Stimulated activated CD4-positive, alpha-beta T cell treated with anti-CD3 and anti-CD28 coated beads, Interleukin-15, amount 100 ng/mL, for 24 hours (primary cell): ENCODE measurements around the gene UBE2E3.
"Not testable (repeated sequence)": the region's sequence is repeated elsewhere in the genome, so short reads cannot be mapped to it uniquely, and the experiment has no call there.

ENCODE experiments used
- DNase-seq: peaks from one replicate; pipeline ENCODE4 v3.0.0-alpha.2; 2020

Gene UBE2E3

GRCh38 chr2:181085734-181086133 lies 105.3 kb downstream of the UBE2E3 start:
- no peak for DNase-seq

- not testable (repeated sequence) for DNase-seq
Measured at GRCh38 chr2:181091920-181092319, 111.5 kb downstream of the UBE2E3 start.

DNA sequence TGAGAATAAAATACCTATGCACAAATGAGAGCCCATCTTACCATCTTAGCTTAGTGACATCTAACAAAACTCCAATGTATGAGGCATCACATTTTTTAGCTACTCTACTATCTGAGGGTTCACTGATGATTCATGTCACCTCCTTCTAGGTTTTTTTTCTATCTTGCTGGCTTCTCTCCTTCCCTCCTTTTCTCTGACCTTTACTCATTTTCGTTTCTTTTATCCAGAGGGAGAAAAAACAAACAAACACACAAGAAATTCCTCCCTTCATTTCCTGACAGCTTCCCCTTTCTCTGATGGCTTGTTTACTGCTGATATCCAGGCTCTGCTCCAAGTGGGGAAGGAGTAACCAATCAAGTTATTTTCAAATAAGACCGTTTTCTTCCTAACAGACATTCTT lies 115.1 kb downstream of the UBE2E3 start:
- no peak for DNase-seq

DNA sequence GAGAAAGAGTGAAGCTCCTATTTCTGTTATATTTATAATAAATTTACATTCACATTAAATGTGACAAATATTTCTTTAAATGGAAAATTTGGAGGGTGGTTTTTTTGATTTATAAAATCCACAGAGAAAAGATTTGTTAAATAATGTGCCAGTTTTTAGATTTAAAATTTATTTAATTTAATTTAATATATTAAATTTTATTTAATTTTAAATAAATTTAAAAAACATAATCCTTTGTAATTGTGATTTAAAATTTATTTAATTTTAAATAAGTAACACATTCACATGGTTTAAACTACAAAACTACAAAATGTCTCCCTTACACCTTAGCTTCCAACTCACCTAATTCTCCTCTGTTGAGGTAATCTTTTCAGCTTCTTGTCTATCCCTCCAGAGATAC lies 123.3 kb downstream of the UBE2E3 start:
- DNase-seq = no peak

GRCh38 chr2:181104512-181105115 lies 124.2 kb downstream of the UBE2E3 start:
- no peak for DNase-seq

GRCh38 chr2:181105562-181105961 lies 125.2 kb downstream of the UBE2E3 start:
- DNase-seq = no peak

DNA sequence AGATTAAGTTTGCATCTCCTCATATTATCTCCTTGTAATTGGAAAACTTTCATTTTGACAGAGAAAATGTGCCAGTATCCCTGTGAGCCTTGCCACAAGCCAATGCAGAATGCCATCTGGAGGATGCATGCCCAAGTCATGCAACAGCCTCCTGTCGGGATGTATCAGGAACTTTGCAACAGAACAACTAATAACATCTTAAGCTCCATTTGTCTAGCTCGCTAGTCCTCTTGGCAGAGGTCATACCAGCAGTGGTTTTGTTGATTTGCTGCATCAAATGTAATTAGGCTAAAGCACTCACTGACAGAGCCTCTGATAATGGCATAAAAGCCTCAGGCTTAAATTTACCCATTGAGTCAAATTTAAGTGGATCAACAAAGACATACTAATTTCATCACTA lies 125.8 kb downstream of the UBE2E3 start:
- no peak for DNase-seq

GRCh38 chr2:181106789-181107627 lies 126.6 kb downstream of the UBE2E3 start:
- no peak for DNase-seq

DNA sequence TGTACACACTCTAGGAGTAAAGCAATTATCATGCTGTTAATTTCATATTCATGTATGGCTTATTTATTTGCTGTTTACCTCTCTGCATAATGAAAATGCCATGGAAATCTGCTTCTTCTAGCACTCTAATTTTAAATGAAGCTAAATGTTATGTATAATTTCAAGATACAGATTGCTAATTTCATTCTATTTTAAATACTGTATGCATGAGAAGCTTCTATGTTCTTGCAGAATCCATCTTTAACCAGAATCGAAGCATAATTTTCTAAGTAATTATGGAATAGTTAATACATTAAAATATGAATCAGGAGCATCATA lies 127.2 kb downstream of the UBE2E3 start:
- DNase-seq = no peak

DNA sequence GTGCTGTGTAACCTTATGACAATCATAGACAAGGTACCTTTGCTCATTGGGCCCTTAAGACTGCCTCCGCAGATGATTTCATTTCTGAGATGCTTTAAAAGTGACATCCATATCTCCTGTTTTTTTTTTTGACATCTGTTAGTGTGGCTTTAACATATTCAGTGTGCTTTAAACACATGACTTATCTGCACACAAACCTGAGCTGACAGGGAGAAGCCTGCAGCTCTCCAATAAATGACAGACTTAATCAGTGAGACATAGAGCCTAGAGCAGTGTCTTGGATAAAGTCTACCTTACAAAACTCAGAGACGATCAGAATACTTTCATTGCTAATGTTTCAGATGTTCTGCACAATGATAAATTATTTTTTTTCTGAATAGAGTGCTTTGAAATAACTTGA lies 130.7 kb downstream of the UBE2E3 start:
- no peak for DNase-seq

DNA sequence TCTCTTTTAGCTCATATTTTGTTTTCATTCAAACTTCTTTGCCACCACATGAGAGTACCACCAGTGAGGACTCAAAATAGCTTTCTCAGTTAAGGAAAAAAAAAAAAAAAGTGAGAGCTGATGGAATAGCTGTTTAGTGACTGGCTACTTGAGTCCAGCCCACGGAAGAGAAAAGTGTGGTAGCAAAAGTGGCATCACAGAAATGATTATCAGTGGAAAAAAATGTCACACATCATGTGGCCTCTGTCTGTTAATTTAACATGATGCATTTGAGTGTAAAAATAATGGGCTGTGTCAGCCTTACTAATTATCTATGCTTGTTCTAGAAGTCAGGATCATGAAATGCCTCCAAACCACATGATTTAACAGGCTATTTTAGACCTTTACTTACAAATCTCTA lies 132.5 kb downstream of the UBE2E3 start:
- DNase-seq = no peak
